HG02642 (cell line): ENCODE results near the gene SH2D2A.
A peak's percentile ranks its signal among the peaks of the same experiment; 100 is the strongest.

ENCODE experiments used
- ATAC-seq: cut with Tn5 transposase; IDR thresholded peaks from one replicate; pipeline ENCODE4 v1.9.1; 2021; ENCODE audit warnings: mild to moderate bottlenecking; ENCODE audit not compliant: unreplicated experiment, poor library complexity

Gene SH2D2A

GRCh38 chr1:156828400-156829124 lies 11.9 kb upstream of the SH2D2A start:
- ATAC-seq = no peak

- no peak for ATAC-seq
Observed at GRCh38 chr1:156826630-156827029, 10.0 kb upstream of the SH2D2A start.

GRCh38 chr1:156823210-156823790 lies 6.7 kb upstream of the SH2D2A start:
- no peak for ATAC-seq

- ATAC-seq = no peak
Observed at GRCh38 chr1:156822680-156823079, 6.0 kb upstream of the SH2D2A start.

GRCh38 chr1:156821801-156822200 lies 5.2 kb upstream of the SH2D2A start:
- no peak for ATAC-seq

- no peak for ATAC-seq
Observed at GRCh38 chr1:156815961-156816422, 656 bp downstream of the SH2D2A start.

- ATAC-seq = no peak
Observed at GRCh38 chr1:156815307-156815826, 1.3 kb downstream of the SH2D2A start.

GRCh38 chr1:156814571-156815260 lies 1.9 kb downstream of the SH2D2A start:
- no peak for ATAC-seq

GRCh38 chr1:156813750-156814570 lies 2.7 kb downstream of the SH2D2A start:
- ATAC-seq = peak; percentile 60

GRCh38 chr1:156813298-156813697 lies 3.4 kb downstream of the SH2D2A start:
- ATAC-seq = no peak

GRCh38 chr1:156812293-156812990 lies 4.2 kb downstream of the SH2D2A start:
- ATAC-seq = no peak

- no peak for ATAC-seq
Observed at GRCh38 chr1:156811168-156811567, 5.5 kb downstream of the SH2D2A start.

GRCh38 chr1:156809711-156810366 lies 6.8 kb downstream of the SH2D2A start:
- no peak for ATAC-seq

- no peak for ATAC-seq
Observed at GRCh38 chr1:156809281-156809680, 7.4 kb downstream of the SH2D2A start.

GRCh38 chr1:156808186-156809030 lies 8.2 kb downstream of the SH2D2A start:
- ATAC-seq = no peak

GRCh38 chr1:156807627-156808026 lies 9.0 kb downstream of the SH2D2A start:
- ATAC-seq = no peak

- ATAC-seq = no peak
Observed at GRCh38 chr1:156806512-156807440, 9.9 kb downstream of the SH2D2A start.
